ENCODE data around the gene COPZ1. TPM values are rescaled to one million over a fixed set of nuclear protein-coding genes. Genes with fewer than 3 reads are reported as not detected.

The COPZ1 gene
- total and polyA plus RNA-seq, 9 of the 15 experiments (the other 6 are each of a cell fraction or from before 2014, with no cell fraction given), result 137 to 487 (median 233) TPM

DNA sequence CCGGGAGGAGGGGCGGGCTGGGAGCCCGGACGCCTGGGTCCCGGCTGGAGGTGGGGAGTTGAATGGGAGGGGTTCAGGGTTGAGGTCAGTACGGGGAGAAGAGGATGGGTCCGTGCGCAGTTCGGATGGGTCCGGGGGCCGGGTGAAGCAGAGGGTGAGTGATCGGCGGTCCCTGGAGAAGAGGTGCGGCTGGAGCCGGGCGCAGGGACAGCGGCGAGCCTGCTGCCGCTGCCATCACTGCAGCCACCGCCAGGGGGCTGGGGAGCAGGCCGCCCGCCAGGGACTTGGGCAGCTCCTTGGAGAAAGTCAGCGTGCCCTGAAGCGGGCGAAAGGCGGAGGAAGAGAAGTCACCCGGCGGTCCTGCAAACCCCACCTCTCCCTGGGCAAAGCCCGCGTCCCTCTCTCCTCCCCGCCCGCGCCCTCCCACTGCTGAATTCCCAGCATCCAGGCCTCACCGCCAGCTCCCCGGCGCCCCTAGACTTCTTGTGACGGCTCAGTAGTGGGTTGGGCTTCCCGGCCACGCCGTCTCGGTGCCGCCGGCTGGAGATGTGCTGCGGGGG lies 45.3 kb downstream of the COPZ1 start (continued):
- TF ChIP-seq, protein P1, sequence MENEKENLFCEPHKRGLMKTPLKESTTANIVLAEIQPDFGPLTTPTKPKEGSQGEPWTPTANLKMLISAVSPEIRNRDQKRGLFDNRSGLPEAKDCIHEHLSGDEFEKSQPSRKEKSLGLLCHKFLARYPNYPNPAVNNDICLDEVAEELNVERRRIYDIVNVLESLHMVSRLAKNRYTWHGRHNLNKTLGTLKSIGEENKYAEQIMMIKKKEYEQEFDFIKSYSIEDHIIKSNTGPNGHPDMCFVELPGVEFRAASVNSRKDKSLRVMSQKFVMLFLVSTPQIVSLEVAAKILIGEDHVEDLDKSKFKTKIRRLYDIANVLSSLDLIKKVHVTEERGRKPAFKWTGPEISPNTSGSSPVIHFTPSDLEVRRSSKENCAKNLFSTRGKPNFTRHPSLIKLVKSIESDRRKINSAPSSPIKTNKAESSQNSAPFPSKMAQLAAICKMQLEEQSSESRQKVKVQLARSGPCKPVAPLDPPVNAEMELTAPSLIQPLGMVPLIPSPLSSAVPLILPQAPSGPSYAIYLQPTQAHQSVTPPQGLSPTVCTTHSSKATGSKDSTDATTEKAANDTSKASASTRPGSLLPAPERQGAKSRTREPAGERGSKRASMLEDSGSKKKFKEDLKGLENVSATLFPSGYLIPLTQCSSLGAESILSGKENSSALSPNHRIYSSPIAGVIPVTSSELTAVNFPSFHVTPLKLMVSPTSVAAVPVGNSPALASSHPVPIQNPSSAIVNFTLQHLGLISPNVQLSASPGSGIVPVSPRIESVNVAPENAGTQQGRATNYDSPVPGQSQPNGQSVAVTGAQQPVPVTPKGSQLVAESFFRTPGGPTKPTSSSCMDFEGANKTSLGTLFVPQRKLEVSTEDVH (IDR thresholded peaks at IDR 0.05; ENCODE audit: low read depth, partially characterized antibody), result no peak
- no peak for TF ChIP-seq MCM7 (IDR thresholded peaks at IDR 0.05)
- TF ChIP-seq TAF15 (IDR thresholded peaks at IDR 0.05; ENCODE audit: low read depth, low read length), result no peak
- TF ChIP-seq, protein P2, sequence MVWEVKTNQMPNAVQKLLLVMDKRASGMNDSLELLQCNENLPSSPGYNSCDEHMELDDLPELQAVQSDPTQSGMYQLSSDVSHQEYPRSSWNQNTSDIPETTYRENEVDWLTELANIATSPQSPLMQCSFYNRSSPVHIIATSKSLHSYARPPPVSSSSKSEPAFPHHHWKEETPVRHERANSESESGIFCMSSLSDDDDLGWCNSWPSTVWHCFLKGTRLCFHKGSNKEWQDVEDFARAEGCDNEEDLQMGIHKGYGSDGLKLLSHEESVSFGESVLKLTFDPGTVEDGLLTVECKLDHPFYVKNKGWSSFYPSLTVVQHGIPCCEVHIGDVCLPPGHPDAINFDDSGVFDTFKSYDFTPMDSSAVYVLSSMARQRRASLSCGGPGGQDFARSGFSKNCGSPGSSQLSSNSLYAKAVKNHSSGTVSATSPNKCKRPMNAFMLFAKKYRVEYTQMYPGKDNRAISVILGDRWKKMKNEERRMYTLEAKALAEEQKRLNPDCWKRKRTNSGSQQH (CRISPR knock-in tag; IDR thresholded peaks at IDR 0.05), result peak; percentile 4; the same call in 1 of the 2 replicates
- TF ChIP-seq ZSCAN32 (CRISPR knock-in tag; IDR thresholded peaks at IDR 0.05), result no peak
- TF ChIP-seq CBX5 (IDR thresholded peaks at IDR 0.05; ENCODE audit: borderline replicate concordance, low read depth), result no peak
- no peak for TF ChIP-seq ZNF184 (CRISPR knock-in tag; IDR thresholded peaks at IDR 0.05)
- TF ChIP-seq CBX1 (IDR thresholded peaks at IDR 0.05; ENCODE audit: low read depth), result peak; percentile 32; the same call in 1 of the 2 replicates
- 0 out of 2 replicates have a peak, but pooled peaks have one; percentile 50 for TF ChIP-seq ZBTB17 (CRISPR knock-in tag; IDR thresholded peaks at IDR 0.05)
- no peak for TF ChIP-seq SMARCA5 (IDR thresholded peaks at IDR 0.05)
- peak; percentile 75 for TF ChIP-seq MTA2 (IDR thresholded peaks at IDR 0.05; ENCODE audit: low read depth)
- peak; percentile 79; the same call in 1 of the 2 replicates for TF ChIP-seq ZBTB7A (IDR thresholded peaks at IDR 0.05; ENCODE audit: borderline replicate concordance, control insufficient read depth, low read depth, low read length)
- TF ChIP-seq GABPB1 (CRISPR knock-in tag; IDR thresholded peaks at IDR 0.05), result peak; percentile 52; the same call in 1 of the 2 replicates
- no peak for TF ChIP-seq RBM34 (IDR thresholded peaks at IDR 0.05; ENCODE audit: borderline replicate concordance, insufficient read depth, low read length)
- TF ChIP-seq BACH1 (tag; IDR thresholded peaks at IDR 0.05), result no peak
- TF ChIP-seq MYC (IDR thresholded peaks at IDR 0.05; ENCODE audit: low read depth, low read length), result peak; percentile 69; the same call in 1 of the 2 replicates
- TF ChIP-seq MYC (CRISPR knock-in tag; IDR thresholded peaks at IDR 0.05; ENCODE audit: borderline replicate concordance, low read depth), result no peak
- no peak for TF ChIP-seq ZNF174 (CRISPR knock-in tag; IDR thresholded peaks at IDR 0.05)
- TF ChIP-seq ZNF444 (CRISPR knock-in tag; IDR thresholded peaks at IDR 0.05), result no peak
- no peak for TF ChIP-seq SAFB (IDR thresholded peaks at IDR 0.05; ENCODE audit: borderline replicate concordance, low read depth, low read length)
- TF ChIP-seq C11orf30 (IDR thresholded peaks at IDR 0.05; ENCODE audit: low read depth), result no peak
